WTC11 (cell line): ENCODE data around the gene CAD. TPM values are rescaled to one million over a fixed set of nuclear protein-coding genes. Genes with fewer than 3 reads are reported as not detected.

Source experiments
- ATAC-seq: fragments of 200-7000 bp; cut with Tn5 transposase; 2 replicates; pipeline ENCODE4 v1.10.0; 2021; ENCODE audit warnings: mild to moderate bottlenecking, moderate library complexity
- CTCF ChIA-PET: fragments of 300-600 bp; sonication (Branson Sonifier 250); formaldehyde crosslinking; loops from one replicate; lab custom pipeline; 2021; ENCODE audit warnings: antibody characterized with exemption; lab: Charles Lee
- POLR2A ChIA-PET: fragments of 350-600 bp; sonication (Branson Sonifier 250); formaldehyde crosslinking; loops from one replicate; lab custom pipeline; 2021; ENCODE audit warnings: antibody characterized with exemption; lab: Charles Lee
- DNase-seq: peaks from one replicate; pipeline ENCODE4 v3.0.0; 2021; ENCODE audit warnings: low spot score
- H3K27ac Mint-ChIP-seq: 2 replicates; pipeline ENCODE4 v1.8.0; 2021; ENCODE audit warnings: mixed read lengths
- H3K27me3 Mint-ChIP-seq: 2 replicates; pipeline ENCODE4 v1.8.0; 2021; ENCODE audit warnings: low read depth, mild to moderate bottlenecking, moderate library complexity, mixed read lengths
- H3K36me3 Mint-ChIP-seq: 2 replicates; pipeline ENCODE4 v1.8.0; 2021; ENCODE audit warnings: mixed read lengths
- H3K4me1 Mint-ChIP-seq: 2 replicates; pipeline ENCODE4 v1.8.0; 2022; ENCODE audit warnings: mixed read lengths
- H3K4me3 Mint-ChIP-seq: 2 replicates; pipeline ENCODE4 v1.8.0; 2021; ENCODE audit warnings: mild to moderate bottlenecking, moderate library complexity, mixed read lengths
- H3K9me3 Mint-ChIP-seq: 2 replicates; pipeline ENCODE4 v1.8.0; 2021; ENCODE audit warnings: mixed read lengths
- ATF6 ChIP-seq: sonication (generic); formaldehyde crosslinking; IDR thresholded peaks from 2 replicates; pipeline ENCODE4 v1.8.1; 2023; ENCODE audit warnings: mild to moderate bottlenecking, missing genetic modification reagents
- CREB1 ChIP-seq: sonication (generic); formaldehyde crosslinking; IDR thresholded peaks from 2 replicates; pipeline ENCODE4 v1.8.0; 2023; ENCODE audit warnings: mild to moderate bottlenecking, missing genetic modification reagents
- E2F1 ChIP-seq: sonication (generic); formaldehyde crosslinking; IDR thresholded peaks from 2 replicates; pipeline ENCODE4 v1.8.0; 2022; ENCODE audit warnings: mild to moderate bottlenecking, missing genetic modification reagents
- ELF4 ChIP-seq: sonication (generic); formaldehyde crosslinking; IDR thresholded peaks from 2 replicates; pipeline ENCODE4 v1.8.1; 2022; ENCODE audit warnings: low read depth, mild to moderate bottlenecking, moderate library complexity, missing genetic modification reagents
- EMX1 ChIP-seq: fragments of 250-450 bp; sonication (Bioruptor Pico); IDR thresholded peaks from 2 replicates; pipeline ENCODE4 v1.8.0; 2021; ENCODE audit warnings: mild to moderate bottlenecking
- ETV6 ChIP-seq: sonication (generic); formaldehyde crosslinking; IDR thresholded peaks from 2 replicates; pipeline ENCODE4 v1.8.1; 2022; ENCODE audit warnings: mild to moderate bottlenecking, missing genetic modification reagents
- FOXJ3 ChIP-seq: sonication (generic); formaldehyde crosslinking; IDR thresholded peaks from 2 replicates; pipeline ENCODE4 v1.9.0; 2021; ENCODE audit warnings: missing genetic modification reagents, mild to moderate bottlenecking, borderline replicate concordance
- FOXK1 ChIP-seq: sonication (generic); formaldehyde crosslinking; IDR thresholded peaks from 2 replicates; pipeline ENCODE4 v1.8.0; 2022; ENCODE audit warnings: mild to moderate bottlenecking, moderate library complexity, missing genetic modification reagents
- FOXP1 ChIP-seq: sonication (generic); formaldehyde crosslinking; IDR thresholded peaks from 2 replicates; pipeline ENCODE4 v1.8.0; 2022; ENCODE audit warnings: missing genetic modification reagents, mild to moderate bottlenecking, moderate library complexity, borderline replicate concordance
- GTF2I ChIP-seq: fragments of 250-450 bp; sonication (Bioruptor Pico); conservative IDR thresholded peaks from 2 replicates; pipeline ENCODE4 v1.4.0; 2021; ENCODE audit warnings: mild to moderate bottlenecking
- MLX ChIP-seq: sonication (generic); formaldehyde crosslinking; IDR thresholded peaks from 2 replicates; pipeline ENCODE4 v1.8.1; 2023; ENCODE audit warnings: mild to moderate bottlenecking, missing genetic modification reagents, moderate library complexity
- NFATC4 ChIP-seq: fragments of 250-450 bp; sonication (Bioruptor Pico); IDR thresholded peaks from 2 replicates; pipeline ENCODE4 v1.9.0; 2021; ENCODE audit warnings: mild to moderate bottlenecking
- NFE2L1 ChIP-seq: sonication (generic); formaldehyde crosslinking; IDR thresholded peaks from 2 replicates; pipeline ENCODE4 v1.8.1; 2023; ENCODE audit warnings: missing genetic modification reagents
- NFYB ChIP-seq: sonication (generic); formaldehyde crosslinking; conservative IDR thresholded peaks from 2 replicates; pipeline ENCODE4 v1.8.0; 2022; ENCODE audit warnings: low read depth, missing genetic modification reagents
- NR3C1 ChIP-seq: sonication (generic); formaldehyde crosslinking; conservative IDR thresholded peaks from 2 replicates; pipeline ENCODE4 v1.8.1; 2023; ENCODE audit warnings: low read depth, mild to moderate bottlenecking, missing genetic modification reagents
- PRRX2 ChIP-seq: fragments of 250-450 bp; sonication (Bioruptor Pico); IDR thresholded peaks from 2 replicates; pipeline ENCODE4 v1.8.0; 2021; ENCODE audit warnings: mild to moderate bottlenecking
- RORB ChIP-seq: fragments of 250-450 bp; sonication (Bioruptor Pico); IDR thresholded peaks from 2 replicates; pipeline ENCODE4 v1.9.0; 2021; ENCODE audit warnings: mild to moderate bottlenecking
- SOX15 ChIP-seq: fragments of 250-450 bp; sonication (Bioruptor Pico); IDR thresholded peaks from 2 replicates; pipeline ENCODE4 v1.9.0; 2021; ENCODE audit warnings: mild to moderate bottlenecking
- TP53 ChIP-seq: sonication (generic); formaldehyde crosslinking; IDR thresholded peaks from 2 replicates; pipeline ENCODE4 v1.8.1; 2023; ENCODE audit warnings: mild to moderate bottlenecking, missing genetic modification reagents
- ZBTB43 ChIP-seq: sonication (generic); formaldehyde crosslinking; IDR thresholded peaks from 2 replicates; pipeline ENCODE4 v1.8.1; 2023; ENCODE audit warnings: mild to moderate bottlenecking, missing genetic modification reagents
- ZNF138 ChIP-seq: sonication (generic); formaldehyde crosslinking; conservative IDR thresholded peaks from 2 replicates; pipeline ENCODE4 v1.8.1; 2022; ENCODE audit warnings: mild to moderate bottlenecking, moderate library complexity, missing genetic modification reagents
- ZNF263 ChIP-seq: sonication (generic); formaldehyde crosslinking; IDR thresholded peaks from 2 replicates; pipeline ENCODE4 v1.8.1; 2022; ENCODE audit warnings: low read depth, mild to moderate bottlenecking, moderate library complexity, missing genetic modification reagents
- ZNF396 ChIP-seq: fragments of 250-450 bp; sonication (Bioruptor Pico); IDR thresholded peaks from 2 replicates; pipeline ENCODE4 v1.8.0; 2021; ENCODE audit warnings: mild to moderate bottlenecking, moderate library complexity, borderline replicate concordance
- total RNA-seq: library from RNA; stranded (reverse); gene quantifications from 3 replicates; pipeline ENCODE4 v1.2.3, GENCODE V29; 2021
- TF ChIP-seq, protein P1 (sequence below): sonication (generic); formaldehyde crosslinking; IDR thresholded peaks from 2 replicates; pipeline ENCODE4 v1.8.0; 2023; ENCODE audit warnings: missing genetic modification reagents
- TF ChIP-seq, protein P2 (sequence below): sonication (generic); formaldehyde crosslinking; IDR thresholded peaks from 2 replicates; pipeline ENCODE4 v1.8.0; 2022; ENCODE audit warnings: mild to moderate bottlenecking, missing genetic modification reagents
- TF ChIP-seq, protein P3 (sequence below): sonication (generic); formaldehyde crosslinking; IDR thresholded peaks from 2 replicates; pipeline ENCODE4 v1.8.1; 2022; ENCODE audit warnings: low read depth, mild to moderate bottlenecking, moderate library complexity, missing genetic modification reagents, borderline replicate concordance
- TF ChIP-seq, protein P4 (sequence below): sonication (generic); formaldehyde crosslinking; IDR thresholded peaks from 2 replicates; pipeline ENCODE4 v1.8.1; 2023; ENCODE audit warnings: mild to moderate bottlenecking, missing genetic modification reagents, moderate library complexity
- TF ChIP-seq, protein P5 (sequence below): sonication (generic); formaldehyde crosslinking; IDR thresholded peaks from 2 replicates; pipeline ENCODE4 v1.8.0; 2022; ENCODE audit warnings: mild to moderate bottlenecking, missing genetic modification reagents
- TF ChIP-seq, protein P6 (sequence below): sonication (generic); formaldehyde crosslinking; conservative IDR thresholded peaks from 2 replicates; pipeline ENCODE4 v1.8.1; 2022; ENCODE audit warnings: mild to moderate bottlenecking, missing genetic modification reagents

Gene CAD
- total RNA-seq, 1 experiment from 2014 or later = 178 TPM

GRCh38 chr2:27198627-27199026 is 18.5 kb upstream of the CAD start:
- H3K27me3 Mint-ChIP-seq = no peaks in the 10 kb centered on the region
- H3K27ac Mint-ChIP-seq = peak overlapping the region; percentile 63; the same call in 1 of the 2 replicates
- ChIA-PET CTCF (interaction anchor here (1.0 kb wide), 1 partner anchor 29 kb away, joined by 5 read pairs; no protein-coding TSS in a partner anchor), POLR2A (no interaction called here)
- peaks cover 23% of the 10 kb centered on the region for H3K36me3 Mint-ChIP-seq
- peaks cover 4% of the 10 kb centered on the region; the same call in 1 of the 2 replicates for H3K9me3 Mint-ChIP-seq
- no peak overlapping the region for H3K4me3 Mint-ChIP-seq
- peak; percentile 29 for ATAC-seq
- no peak for TF ChIP-seq FOXJ3 (CRISPR knock-in tag)
- no peak for TF ChIP-seq GTF2I (CRISPR knock-in tag)
- TF ChIP-seq, protein P1, sequence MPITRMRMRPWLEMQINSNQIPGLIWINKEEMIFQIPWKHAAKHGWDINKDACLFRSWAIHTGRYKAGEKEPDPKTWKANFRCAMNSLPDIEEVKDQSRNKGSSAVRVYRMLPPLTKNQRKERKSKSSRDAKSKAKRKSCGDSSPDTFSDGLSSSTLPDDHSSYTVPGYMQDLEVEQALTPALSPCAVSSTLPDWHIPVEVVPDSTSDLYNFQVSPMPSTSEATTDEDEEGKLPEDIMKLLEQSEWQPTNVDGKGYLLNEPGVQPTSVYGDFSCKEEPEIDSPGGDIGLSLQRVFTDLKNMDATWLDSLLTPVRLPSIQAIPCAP (CRISPR knock-in tag) = no peak
- no peak for TF ChIP-seq E2F1 (CRISPR knock-in tag)
- no peak for TF ChIP-seq NFE2L1
- TF ChIP-seq NFYB (CRISPR knock-in tag) = no peak
- TF ChIP-seq ZBTB43 = no peak
- TF ChIP-seq ZNF138 (CRISPR knock-in tag) = no peak
- TF ChIP-seq ETV6 (CRISPR knock-in tag) = no peak
- TF ChIP-seq PRRX2 (CRISPR knock-in tag) = no peak
- no peak for TF ChIP-seq EMX1 (CRISPR knock-in tag)
- no peak for TF ChIP-seq ZNF396 (CRISPR knock-in tag)
- TF ChIP-seq SOX15 (CRISPR knock-in tag) = no peak
- TF ChIP-seq NR3C1 = no peak
- TF ChIP-seq FOXK1 (CRISPR knock-in tag) = no peak
- TF ChIP-seq NFATC4 (CRISPR knock-in tag) = no peak
- TF ChIP-seq ZNF263 (CRISPR knock-in tag) = no peak
- no peak for DNase-seq
- no peaks in the 10 kb centered on the region for H3K4me1 Mint-ChIP-seq

DNA sequence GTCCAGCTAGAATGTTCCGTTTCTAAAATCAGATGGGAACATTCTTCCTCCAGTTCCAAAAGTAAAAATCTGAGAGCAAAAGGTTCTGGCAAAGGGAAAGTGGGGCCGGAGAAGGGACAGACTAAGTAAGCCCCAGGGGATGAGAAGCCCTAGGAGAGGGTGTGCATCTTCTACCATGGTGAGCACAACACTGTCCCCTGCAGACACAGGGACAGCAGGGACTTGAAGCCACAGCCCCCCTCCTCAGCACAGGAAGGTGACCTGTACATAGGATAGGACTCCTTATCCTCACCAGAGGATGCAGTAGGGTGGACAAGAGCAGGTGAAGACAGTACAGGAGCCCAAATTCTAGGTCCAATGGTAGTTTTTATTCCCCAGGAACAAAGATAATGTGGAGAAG is 17.9 kb upstream of the CAD start:
- H3K27me3 Mint-ChIP-seq = no peaks in the 10 kb centered on the region
- H3K9me3 Mint-ChIP-seq = peaks cover 4% of the 10 kb centered on the region; the same call in 1 of the 2 replicates
- POLR2A ChIA-PET = no interaction called here
- H3K27ac Mint-ChIP-seq = peak overlapping the region; percentile 1; the same call in 1 of the 2 replicates
- H3K36me3 Mint-ChIP-seq = peaks cover 29% of the 10 kb centered on the region
- ATAC-seq (no peak; the same call in 1 of the 2 replicates), DNase-seq (no peak)
- H3K4me1 Mint-ChIP-seq = no peaks in the 10 kb centered on the region
- no peak overlapping the region for H3K4me3 Mint-ChIP-seq
- CTCF ChIA-PET = interaction anchor here (1.0 kb wide), 1 partner anchor 29 kb away, joined by 5 read pairs; no protein-coding TSS in a partner anchor
- TF ChIP-seq, protein P2, sequence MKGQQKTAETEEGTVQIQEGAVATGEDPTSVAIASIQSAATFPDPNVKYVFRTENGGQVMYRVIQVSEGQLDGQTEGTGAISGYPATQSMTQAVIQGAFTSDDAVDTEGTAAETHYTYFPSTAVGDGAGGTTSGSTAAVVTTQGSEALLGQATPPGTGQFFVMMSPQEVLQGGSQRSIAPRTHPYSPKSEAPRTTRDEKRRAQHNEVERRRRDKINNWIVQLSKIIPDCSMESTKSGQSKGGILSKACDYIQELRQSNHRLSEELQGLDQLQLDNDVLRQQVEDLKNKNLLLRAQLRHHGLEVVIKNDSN = no peak
- TF ChIP-seq, protein P3, sequence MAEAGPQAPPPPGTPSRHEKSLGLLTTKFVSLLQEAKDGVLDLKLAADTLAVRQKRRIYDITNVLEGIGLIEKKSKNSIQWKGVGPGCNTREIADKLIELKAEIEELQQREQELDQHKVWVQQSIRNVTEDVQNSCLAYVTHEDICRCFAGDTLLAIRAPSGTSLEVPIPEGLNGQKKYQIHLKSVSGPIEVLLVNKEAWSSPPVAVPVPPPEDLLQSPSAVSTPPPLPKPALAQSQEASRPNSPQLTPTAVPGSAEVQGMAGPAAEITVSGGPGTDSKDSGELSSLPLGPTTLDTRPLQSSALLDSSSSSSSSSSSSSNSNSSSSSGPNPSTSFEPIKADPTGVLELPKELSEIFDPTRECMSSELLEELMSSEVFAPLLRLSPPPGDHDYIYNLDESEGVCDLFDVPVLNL (CRISPR knock-in tag) = no peak
- TF ChIP-seq MLX (no peak), ELF4 (CRISPR knock-in tag) (no peak), CREB1 (CRISPR knock-in tag) (no peak), FOXK1 (CRISPR knock-in tag) (no peak), TP53 (no peak), FOXP1 (no peak), ATF6 (CRISPR knock-in tag) (no peak), RORB (no peak)
- TF ChIP-seq, protein P4, sequence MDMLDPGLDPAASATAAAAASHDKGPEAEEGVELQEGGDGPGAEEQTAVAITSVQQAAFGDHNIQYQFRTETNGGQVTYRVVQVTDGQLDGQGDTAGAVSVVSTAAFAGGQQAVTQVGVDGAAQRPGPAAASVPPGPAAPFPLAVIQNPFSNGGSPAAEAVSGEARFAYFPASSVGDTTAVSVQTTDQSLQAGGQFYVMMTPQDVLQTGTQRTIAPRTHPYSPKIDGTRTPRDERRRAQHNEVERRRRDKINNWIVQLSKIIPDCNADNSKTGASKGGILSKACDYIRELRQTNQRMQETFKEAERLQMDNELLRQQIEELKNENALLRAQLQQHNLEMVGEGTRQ (CRISPR knock-in tag) = no peak
- TF ChIP-seq, protein P5, sequence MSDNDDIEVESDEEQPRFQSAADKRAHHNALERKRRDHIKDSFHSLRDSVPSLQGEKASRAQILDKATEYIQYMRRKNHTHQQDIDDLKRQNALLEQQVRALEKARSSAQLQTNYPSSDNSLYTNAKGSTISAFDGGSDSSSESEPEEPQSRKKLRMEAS (CRISPR knock-in tag) = no peak
- TF ChIP-seq, protein P6, sequence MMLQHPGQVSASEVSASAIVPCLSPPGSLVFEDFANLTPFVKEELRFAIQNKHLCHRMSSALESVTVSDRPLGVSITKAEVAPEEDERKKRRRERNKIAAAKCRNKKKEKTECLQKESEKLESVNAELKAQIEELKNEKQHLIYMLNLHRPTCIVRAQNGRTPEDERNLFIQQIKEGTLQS (CRISPR knock-in tag) = no peak
